Sigmoid colon (tissue), 7 donors: ENCODE measurements around the gene CCDC102B. TPM values are rescaled to one million over a fixed set of nuclear protein-coding genes. Genes with fewer than 3 reads are reported as not detected.
"Not testable (repeated sequence)": the region's sequence is repeated elsewhere in the genome, so short reads cannot be mapped to it uniquely, and the experiment has no call there.

Experiments used
- DNase-seq: peaks from one replicate; pipeline ENCODE4 v3.0.0-alpha.2; 2019
- H3K27ac ChIP-seq, 4 donors: fragments of 200-600 bp; sonication (generic); one replicate each; pipeline ENCODE4 v1.5.1; 2016 to 2019; ENCODE audit warnings: mild to moderate bottlenecking in 1 of 4
- H3K27me3 ChIP-seq, 3 donors: fragments of 200-600 bp; sonication (generic); one replicate each; pipeline ENCODE4 v1.5.1; 2019; ENCODE audit warnings: mild to moderate bottlenecking in 1 of 3
- H3K36me3 ChIP-seq, 4 donors: fragments of 200-600 bp; sonication (generic); one replicate each; pipeline ENCODE4 v1.5.1; 2016 to 2019
- H3K4me1 ChIP-seq, 4 donors: fragments of 200-600 bp; sonication (generic); one replicate each; pipeline ENCODE4 v1.5.1; 2017 to 2019
- H3K4me3 ChIP-seq, 4 donors: fragments of 200-600 bp; sonication (generic); one replicate each; pipeline ENCODE4 v1.5.1; 2017 to 2019; ENCODE audit warnings: mild to moderate bottlenecking in 2 of 4, moderate library complexity in 1 of 4
- H3K9me3 ChIP-seq, 4 donors: fragments of 200-600 bp in 3 of 4; sonication (generic) in 3 of 4; one replicate each; pipeline versions ENCODE4 v1.5.1 to v1.6.1; 2013 to 2019
- EP300 ChIP-seq, 4 donors: sonication (generic); formaldehyde crosslinking; IDR thresholded peaks; one replicate each; pipeline ENCODE4 v1.6.1; 2017; ENCODE audit warnings: antibody characterized with exemption in 4 of 4
- POLR2A ChIP-seq, 2 donors: fragments of 450-650 bp; IDR thresholded peaks; one replicate each; pipeline ENCODE4 v1.6.1; 2016; ENCODE audit warnings: antibody characterized with exemption in 2 of 2, mild to moderate bottlenecking in 2 of 2, moderate library complexity in 2 of 2
- POLR2AphosphoS5 ChIP-seq, 4 donors: sonication (generic); formaldehyde crosslinking; IDR thresholded peaks; one replicate each; pipeline ENCODE4 v1.6.1; 2017; ENCODE audit warnings: antibody characterized with exemption in 4 of 4
- WGBS, 2 donors: extraction: QIAGEN DNeasy Blood & Tissue Kit; methylation state at CpG; one replicate each; pipeline ENCODE4 v1.1.7; 2013; 5-methylcytosine and 5-hydroxymethylcytosine counted together
- intact Hi-C: fragments of 100-400 bp; cut with DNase I; formaldehyde crosslinking; loops from one replicate; pipeline ENCODE4 v1.15.1; 2023
- polyA plus RNA-seq, 3 donors: library from polyadenylated mRNA; stranded (reverse); fragments of 200-250 nt; gene quantifications; one replicate each; pipeline ENCODE4 v1.2.3, GENCODE V29; 2013
- total RNA-seq, 4 donors: library from RNA; depleted of rRNA; stranded (reverse); fragments of >200 nt; gene quantifications; one replicate each; pipeline ENCODE4 v1.1.0, GENCODE V29; 2016
- TF ChIP-seq, protein P1 (sequence below), 4 experiments: fragments of 450-650 bp in 3 of 4; fragments of 200-600 bp in 1 of 4; IDR thresholded peaks; one replicate each; pipeline ENCODE4 v1.5.1; 2016 to 2019; ENCODE audit warnings: antibody characterized with exemption in 4 of 4, mild to moderate bottlenecking in 3 of 4, moderate library complexity in 2 of 4
- donor health status: healthy with polysubstance abuse.
- donor health status: Bipolar disorder and iron deficiency.
- donor health status: healthy.

The CCDC102B gene
- total and polyA plus RNA-seq, 7 donors: 1.8 to 16.3 (median 6.7) TPM

DNA sequence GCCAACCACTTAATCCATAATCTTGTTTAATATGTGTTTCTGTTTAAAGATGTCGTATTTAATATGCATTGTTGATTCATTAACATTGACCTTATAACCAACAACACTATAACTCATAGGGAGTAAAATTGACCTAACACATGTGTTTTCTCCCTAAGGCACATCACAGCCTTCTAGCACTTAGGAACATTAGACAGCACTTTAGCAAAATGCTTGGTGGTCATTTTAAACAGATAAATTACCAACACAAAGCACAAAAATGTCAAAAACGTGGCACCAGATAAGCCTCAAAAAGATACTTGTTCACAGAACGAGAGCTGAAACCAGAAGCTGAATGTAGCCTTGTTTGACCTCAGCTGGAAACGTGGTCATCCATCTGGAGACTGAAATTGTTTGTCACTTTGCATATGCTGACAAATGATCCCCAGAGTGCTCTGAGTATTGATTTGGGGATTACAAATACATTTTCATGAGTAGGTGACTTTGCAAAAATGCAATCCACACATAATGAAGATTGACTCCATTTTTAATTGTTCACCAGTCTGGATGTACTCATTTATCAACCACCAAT is 139.2 kb downstream of the CCDC102B start:
- 50 to 63% methylated on average over 4 of the region's 4 CpGs for WGBS, 2 donors
- H3K27ac ChIP-seq: no peak overlapping the region
- no peaks in the 10 kb centered on the region for H3K27me3 ChIP-seq
- DNase-seq: no peak
- intact Hi-C loops: no loop called here
- H3K4me1 ChIP-seq: no peaks in the 10 kb centered on the region
- H3K4me3 ChIP-seq: no peak overlapping the region
- H3K36me3 ChIP-seq: no peaks in the 10 kb centered on the region
- TF ChIP-seq POLR2A (IDR thresholded peaks at IDR 0.05) (no peak), POLR2AphosphoS5 (IDR thresholded peaks at IDR 0.05) (no peak), EP300 (IDR thresholded peaks at IDR 0.05) (no peak)
- TF ChIP-seq, protein P1, sequence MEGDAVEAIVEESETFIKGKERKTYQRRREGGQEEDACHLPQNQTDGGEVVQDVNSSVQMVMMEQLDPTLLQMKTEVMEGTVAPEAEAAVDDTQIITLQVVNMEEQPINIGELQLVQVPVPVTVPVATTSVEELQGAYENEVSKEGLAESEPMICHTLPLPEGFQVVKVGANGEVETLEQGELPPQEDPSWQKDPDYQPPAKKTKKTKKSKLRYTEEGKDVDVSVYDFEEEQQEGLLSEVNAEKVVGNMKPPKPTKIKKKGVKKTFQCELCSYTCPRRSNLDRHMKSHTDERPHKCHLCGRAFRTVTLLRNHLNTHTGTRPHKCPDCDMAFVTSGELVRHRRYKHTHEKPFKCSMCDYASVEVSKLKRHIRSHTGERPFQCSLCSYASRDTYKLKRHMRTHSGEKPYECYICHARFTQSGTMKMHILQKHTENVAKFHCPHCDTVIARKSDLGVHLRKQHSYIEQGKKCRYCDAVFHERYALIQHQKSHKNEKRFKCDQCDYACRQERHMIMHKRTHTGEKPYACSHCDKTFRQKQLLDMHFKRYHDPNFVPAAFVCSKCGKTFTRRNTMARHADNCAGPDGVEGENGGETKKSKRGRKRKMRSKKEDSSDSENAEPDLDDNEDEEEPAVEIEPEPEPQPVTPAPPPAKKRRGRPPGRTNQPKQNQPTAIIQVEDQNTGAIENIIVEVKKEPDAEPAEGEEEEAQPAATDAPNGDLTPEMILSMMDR (IDR thresholded peaks at IDR 0.05): no peak
- no peaks in the 10 kb centered on the region for H3K9me3 ChIP-seq

DNA sequence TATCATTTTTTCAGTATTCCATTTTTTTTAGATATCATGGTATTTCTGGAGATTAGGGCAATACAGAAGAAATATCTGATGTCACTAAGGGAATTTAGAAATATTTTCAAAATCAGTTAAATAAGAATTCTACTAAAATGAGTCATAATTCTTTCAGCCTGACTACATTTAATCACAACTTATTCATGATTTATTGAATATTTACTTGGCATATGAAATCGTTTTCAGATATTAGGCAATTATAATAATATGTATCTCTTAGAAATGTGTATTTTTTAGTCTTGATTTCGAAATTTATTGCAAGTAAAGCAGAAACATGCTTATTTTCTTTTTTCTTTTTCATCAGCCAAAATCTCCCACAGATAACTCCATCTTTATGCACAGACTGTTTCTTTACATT is 142.2 kb downstream of the CCDC102B start:
- no peak overlapping the region for H3K27ac ChIP-seq
- TF ChIP-seq POLR2AphosphoS5 (IDR thresholded peaks at IDR 0.05) (no peak), POLR2A (IDR thresholded peaks at IDR 0.05) (no peak), EP300 (IDR thresholded peaks at IDR 0.05) (no peak)
- TF ChIP-seq, protein P1 (IDR thresholded peaks at IDR 0.05): no peak
- H3K27me3 ChIP-seq: no peaks in the 10 kb centered on the region
- peaks cover 0 to 10% (median 4%) of the 10 kb centered on the region in 4 donors for H3K4me1 ChIP-seq
- no peaks in the 10 kb centered on the region for H3K9me3 ChIP-seq
- H3K4me3 ChIP-seq: no peak overlapping the region
- DNase-seq: no peak
- 26 to 52% methylated on average over 2 of the region's 2 CpGs for WGBS, 2 donors
- intact Hi-C loops: no loop called here
- H3K36me3 ChIP-seq: no peaks in the 10 kb centered on the region

DNA sequence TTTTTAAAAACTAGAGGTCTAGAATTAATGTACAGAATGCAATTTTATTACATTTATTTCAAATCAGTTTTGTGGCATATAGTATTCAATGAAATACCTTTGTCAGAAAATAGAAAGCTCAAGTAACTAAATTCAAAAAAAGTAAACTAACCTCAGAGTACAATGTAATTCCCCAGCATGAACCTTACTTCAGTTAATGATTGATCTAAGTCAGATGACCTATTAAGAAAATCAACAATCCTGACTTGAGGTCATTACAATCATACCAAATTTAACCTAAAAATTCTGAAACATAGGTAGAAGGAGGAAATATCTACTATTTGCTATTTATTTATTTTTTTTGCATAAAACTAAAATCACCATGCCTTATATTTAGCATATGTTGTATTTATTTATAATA is 142.9 kb downstream of the CCDC102B start:
- Histone ChIP-seq H3K27ac (no peak overlapping the region), H3K4me3 (no peak overlapping the region), H3K36me3 (no peaks in the 10 kb centered on the region), H3K4me1 (peaks cover 0 to 10% (median 4%) of the 10 kb centered on the region in 4 donors), H3K27me3 (no peaks in the 10 kb centered on the region), H3K9me3 (no peaks in the 10 kb centered on the region)
- no peak for TF ChIP-seq EP300 (IDR thresholded peaks at IDR 0.05)
- no peak for DNase-seq
- intact Hi-C loops: no loop called here

DNA sequence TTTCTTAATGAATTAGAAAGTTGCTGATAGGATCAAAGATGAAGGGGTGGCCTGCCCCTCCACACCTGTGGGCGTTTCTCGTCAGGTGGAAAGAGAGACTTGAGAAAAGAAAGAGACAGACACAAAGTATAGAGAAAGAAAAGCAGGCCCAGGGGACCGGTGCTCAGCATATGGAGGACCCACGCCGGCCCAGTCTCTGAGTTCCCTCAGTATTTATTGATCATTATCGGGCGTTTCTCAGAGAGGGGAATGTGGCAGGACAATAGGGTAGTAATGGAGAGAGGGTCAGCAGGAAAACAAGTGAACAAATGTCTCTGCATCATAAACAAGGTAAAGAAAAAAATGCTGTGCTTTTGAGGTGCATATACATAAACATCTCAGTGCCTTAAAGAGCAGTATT is 144.3 kb downstream of the CCDC102B start:
- Histone ChIP-seq H3K4me3 (no peak overlapping the region), H3K27me3 (no peaks in the 10 kb centered on the region), H3K36me3 (no peaks in the 10 kb centered on the region), H3K27ac (no peak overlapping the region), H3K9me3 (no peaks in the 10 kb centered on the region), H3K4me1 (peaks cover 0 to 10% (median 4%) of the 10 kb centered on the region in 4 donors)
- WGBS, 2 donors: 74 to 75% methylated on average over 7 of the region's 7 CpGs
- intact Hi-C loops: no loop called here
- TF ChIP-seq EP300 (IDR thresholded peaks at IDR 0.05) (no peak), POLR2A (IDR thresholded peaks at IDR 0.05) (no peak), POLR2AphosphoS5 (IDR thresholded peaks at IDR 0.05) (no peak)
- TF ChIP-seq, protein P1 (IDR thresholded peaks at IDR 0.05): no peak
- DNase-seq: no peak

DNA sequence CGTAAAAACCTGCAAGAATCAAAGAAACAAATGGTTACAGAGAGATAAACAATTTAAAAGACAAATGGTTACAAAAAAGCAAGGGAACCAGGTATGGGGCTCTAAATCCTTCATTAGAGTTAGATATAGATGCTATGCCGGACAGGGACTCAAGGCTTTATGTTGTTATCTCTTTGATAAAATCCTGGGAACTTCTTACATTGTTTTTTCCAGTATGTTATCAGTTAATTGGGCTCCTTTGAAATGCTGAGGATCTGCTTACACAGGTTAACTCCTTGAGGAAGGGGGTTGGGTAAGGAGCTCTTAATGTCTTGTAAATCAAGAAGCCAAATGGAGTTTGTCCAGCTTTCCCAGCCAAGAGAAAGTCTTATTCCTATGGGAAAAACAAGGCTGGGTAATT is 146.0 kb downstream of the CCDC102B start:
- not testable (repeated sequence) for DNase-seq

DNA sequence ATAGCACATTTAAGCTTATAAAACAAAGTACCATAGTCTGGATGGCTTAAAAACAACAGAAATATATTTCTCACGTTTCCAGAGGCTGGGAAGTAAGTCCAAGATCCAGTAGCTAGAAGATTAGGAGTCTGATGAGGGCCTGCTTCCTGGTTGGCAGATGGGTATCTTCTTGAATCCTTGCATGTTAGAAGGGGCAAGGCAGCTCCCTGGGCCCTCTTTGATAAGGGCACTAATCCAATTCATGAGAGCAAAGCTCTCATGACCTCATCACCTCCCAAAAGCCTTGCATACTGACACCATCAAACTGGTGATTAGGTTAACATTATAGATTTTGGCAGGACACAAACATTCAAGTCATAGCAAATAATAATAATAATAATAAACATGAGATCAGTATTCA is 146.4 kb downstream of the CCDC102B start:
- intact Hi-C loops: no loop called here
- no peaks in the 10 kb centered on the region for H3K36me3 ChIP-seq
- no peak overlapping the region for H3K27ac ChIP-seq
- no peak overlapping the region for H3K4me3 ChIP-seq
- no peak for DNase-seq
- TF ChIP-seq EP300 (IDR thresholded peaks at IDR 0.05) (no peak), POLR2A (IDR thresholded peaks at IDR 0.05) (no peak), POLR2AphosphoS5 (IDR thresholded peaks at IDR 0.05) (no peak)
- TF ChIP-seq, protein P1 (IDR thresholded peaks at IDR 0.05): no peak
- H3K4me1 ChIP-seq: peaks cover 0 to 10% (median 4%) of the 10 kb centered on the region in 4 donors
- H3K27me3 ChIP-seq: no peaks in the 10 kb centered on the region
- WGBS, 2 donors: 13 to 49% methylated on average over 1 of the region's 1 CpG
- H3K9me3 ChIP-seq: no peaks in the 10 kb centered on the region

More for the DNA sequence above, 146.0 kb downstream of the CCDC102B start:
- intact Hi-C loops, H3K36me3 ChIP-seq, H3K4me3 ChIP-seq, H3K27ac ChIP-seq, H3K9me3 ChIP-seq, H3K27me3 ChIP-seq: not testable (repeated sequence)
- WGBS, 2 donors: 86% methylated on average over 2 of the region's 2 CpGs
- H3K4me1 ChIP-seq: peaks cover 0 to 10% (median 4%) of the 10 kb centered on the region in 4 donors
